D341Med (cell line): ENCODE data around the gene AKAP10.
"Not testable (repeated sequence)": the region's sequence is repeated elsewhere in the genome, so short reads cannot be mapped to it uniquely, and the experiment has no call there.

Experiments used
- DNase-seq: peaks from one replicate; pipeline ENCODE4 v3.0.0; 2012; ENCODE audit warnings: low spot score

The AKAP10 gene

GRCh38 chr17:19915245-19915978, 62.2 kb downstream of the AKAP10 start:
- DNase-seq, result no peak

- no peak for DNase-seq
Observed at GRCh38 chr17:19911033-19911432, 66.6 kb downstream of the AKAP10 start.

GRCh38 chr17:19909139-19909538, 68.5 kb downstream of the AKAP10 start:
- no peak for DNase-seq

- DNase-seq, result no peak
Observed at GRCh38 chr17:19905502-19905901, 72.1 kb downstream of the AKAP10 start.

GRCh38 chr17:19904924-19905323, 72.7 kb downstream of the AKAP10 start:
- no peak for DNase-seq

- DNase-seq, result no peak
Observed at GRCh38 chr17:19904412-19904811, 73.2 kb downstream of the AKAP10 start.

GRCh38 chr17:19900809-19901208, 76.8 kb downstream of the AKAP10 start:
- no peak for DNase-seq

GRCh38 chr17:19897903-19898302, 79.7 kb downstream of the AKAP10 start:
- no peak for DNase-seq

GRCh38 chr17:19897090-19897837, 80.4 kb downstream of the AKAP10 start:
- no peak for DNase-seq

- DNase-seq, result no peak
Observed at GRCh38 chr17:19896679-19897078, 80.9 kb downstream of the AKAP10 start.

GRCh38 chr17:19890554-19890953, 87.1 kb downstream of the AKAP10 start:
- DNase-seq, result not testable (repeated sequence)

GRCh38 chr17:19890001-19890400, 87.6 kb downstream of the AKAP10 start:
- not testable (repeated sequence) for DNase-seq

GRCh38 chr17:19886116-19886515, 91.5 kb downstream of the AKAP10 start:
- no peak for DNase-seq

GRCh38 chr17:19883537-19884215, 94.0 kb downstream of the AKAP10 start:
- no peak for DNase-seq

GRCh38 chr17:19880393-19880792, 97.2 kb downstream of the AKAP10 start:
- no peak for DNase-seq

- no peak for DNase-seq
Observed at GRCh38 chr17:19877364-19877945, 100.2 kb downstream of the AKAP10 start.

GRCh38 chr17:19876529-19877161, 101.0 kb downstream of the AKAP10 start:
- no peak for DNase-seq

- DNase-seq, result no peak
Observed at GRCh38 chr17:19874256-19874655, 103.4 kb downstream of the AKAP10 start.

GRCh38 chr17:19873346-19873745, 104.3 kb downstream of the AKAP10 start:
- no peak for DNase-seq

- no peak for DNase-seq
Observed at GRCh38 chr17:19868079-19868395, 109.6 kb downstream of the AKAP10 start.

GRCh38 chr17:19867329-19868078, 110.1 kb downstream of the AKAP10 start, which contains the start of gene ULK2:
Gene ULK2, minus strand, starts transcription at chr17:19867936. Its CDS starts 519 bp downstream, at chr17:19867417.
- peak; percentile 76 for DNase-seq

GRCh38 chr17:19867079-19867328, 110.6 kb downstream of the AKAP10 start:
- peak; percentile 81 for DNase-seq
